HepG2 (cell line): ENCODE data around the gene CKAP2L. TPM values are rescaled to one million over a fixed set of nuclear protein-coding genes. Genes with fewer than 3 reads are reported as not detected.

Experiments
- ATF2 ChIP-seq: sonication (generic); formaldehyde crosslinking; IDR thresholded peaks from 2 replicates; pipeline ENCODE4 v1.4.0; 2020; ENCODE audit warnings: missing genetic modification reagents
- BHLHE40 ChIP-seq: IDR thresholded peaks from 2 replicates; pipeline ENCODE4 v1.6.1; 2011; ENCODE audit warnings: low read length, improper control_type of control experiment
- FOXK2 ChIP-seq: fragments of 450-650 bp; IDR thresholded peaks from 2 replicates; pipeline ENCODE4 v1.6.1; 2016
- FOXO1 ChIP-seq: sonication (generic); formaldehyde crosslinking; IDR thresholded peaks from 2 replicates; pipeline ENCODE4 v1.4.0; 2020; ENCODE audit warnings: missing genetic modification reagents
- MAX ChIP-seq: IDR thresholded peaks from 2 replicates; pipeline ENCODE4 v1.6.1; 2012; ENCODE audit warnings: inconsistent platforms
- MEF2D ChIP-seq: sonication (generic); formaldehyde crosslinking; IDR thresholded peaks from 2 replicates; pipeline ENCODE4 v1.5.1; 2020; ENCODE audit warnings: mild to moderate bottlenecking, missing genetic modification reagents
- MXI1 ChIP-seq: IDR thresholded peaks from 3 replicates; pipeline ENCODE4 v1.6.1; 2012; ENCODE audit warnings: low read depth, low read length, inconsistent platforms, borderline replicate concordance
- MYNN ChIP-seq: sonication (generic); formaldehyde crosslinking; IDR thresholded peaks from 2 replicates; pipeline ENCODE4 v1.4.0; 2020; ENCODE audit warnings: mild to moderate bottlenecking, low read depth, missing genetic modification reagents
- NR2C2 ChIP-seq: sonication (generic); formaldehyde crosslinking; IDR thresholded peaks from 2 replicates; pipeline ENCODE4 v1.4.0; 2020; ENCODE audit warnings: missing genetic modification reagents, mild to moderate bottlenecking, moderate library complexity, borderline replicate concordance
- POGZ ChIP-seq: sonication (generic); formaldehyde crosslinking; IDR thresholded peaks from 2 replicates; pipeline ENCODE4 v1.4.0; 2020; ENCODE audit warnings: mild to moderate bottlenecking, missing genetic modification reagents
- PRDM4 ChIP-seq: sonication (generic); formaldehyde crosslinking; IDR thresholded peaks from 2 replicates; pipeline ENCODE4 v1.9.0; 2021; ENCODE audit warnings: missing genetic modification reagents, borderline replicate concordance
- RARA ChIP-seq: IDR thresholded peaks from 2 replicates; pipeline ENCODE4 v1.6.1; 2016; ENCODE audit warnings: missing genetic modification reagents, missing compliant biosample characterization
- RERE ChIP-seq: IDR thresholded peaks from 2 replicates; pipeline ENCODE4 v1.6.1; 2016; ENCODE audit warnings: low read depth, missing genetic modification reagents, missing compliant biosample characterization
- RFX1 ChIP-seq: fragments of 450-650 bp; IDR thresholded peaks from 2 replicates; pipeline ENCODE4 v1.6.1; 2017
- SOX6 ChIP-seq, 2 experiments: fragments of 450-650 bp in 1 of 2; sonication (generic) in 1 of 2; formaldehyde crosslinking in 1 of 2; IDR thresholded peaks; 2 replicates each; pipeline versions ENCODE4 v1.4.0 to v1.6.1; 2017 to 2020; ENCODE audit warnings: antibody characterized with exemption in 1 of 2, mild to moderate bottlenecking in 1 of 2, missing genetic modification reagents in 1 of 2
- STAG1 ChIP-seq: sonication (generic); formaldehyde crosslinking; IDR thresholded peaks from 2 replicates; pipeline ENCODE4 v1.4.0; 2020; ENCODE audit warnings: missing genetic modification reagents
- YEATS4 ChIP-seq: sonication (generic); formaldehyde crosslinking; IDR thresholded peaks from 2 replicates; pipeline ENCODE4 v1.4.0; 2020; ENCODE audit warnings: missing genetic modification reagents, borderline replicate concordance
- ZBTB34 ChIP-seq: sonication (generic); formaldehyde crosslinking; IDR thresholded peaks from 2 replicates; pipeline ENCODE4 v1.8.0; 2022; ENCODE audit warnings: mild to moderate bottlenecking, missing genetic modification reagents
- ZNF205 ChIP-seq: IDR thresholded peaks from 2 replicates; pipeline ENCODE4 v1.6.1; 2018; ENCODE audit warnings: missing biosample characterization, missing genetic modification reagents
- ZNF333 ChIP-seq: sonication (generic); formaldehyde crosslinking; IDR thresholded peaks from 2 replicates; pipeline ENCODE4 v1.4.0; 2020; ENCODE audit warnings: mild to moderate bottlenecking, missing genetic modification reagents, borderline replicate concordance
- polyA plus RNA-seq, 8 experiments: library from polyadenylated mRNA; depleted of rRNA in 3 of 8; stranded (reverse) in 7 of 8; unstranded in 1 of 8; fragments of >200 nt; fragmentation: Illumina TruSeq in 4 of 8; extraction: Trizol in 4 of 8; gene quantifications; 2 replicates each; pipeline versions ENCODE4 v1.2.1 to v1.2.3, GENCODE V29; 2011 to 2016; ENCODE audit warnings: low read depth in 4 of 8, missing spikeins in 1 of 8, mixed read lengths in 1 of 8; ENCODE audit not compliant: insufficient read depth in 1 of 8
- total RNA-seq, 5 experiments: library from RNA; depleted of rRNA; stranded (reverse); fragments of >200 nt; fragmentation: Illumina TruSeq; extraction: Trizol; gene quantifications; 2 replicates each; pipeline ENCODE4 v1.2.3, GENCODE V29; 2016; ENCODE audit warnings: low read depth in 1 of 5

The CKAP2L gene
- total and polyA plus RNA-seq, 2 of the 13 experiments (the other 11 are each of a cell fraction or from before 2014, with no cell fraction given): 7.1 to 9.5 TPM

GRCh38 chr2:112692495-112692911 is 71.9 kb downstream of the CKAP2L start (continued):
- TF ChIP-seq ZNF205 (CRISPR knock-in tag) (peak; percentile 87; the same call in 1 of the 2 replicates), NR2C2 (CRISPR knock-in tag) (peak; percentile 69), RFX1 (peak; percentile 60; the same call in 1 of the 2 replicates), MXI1 (peak; percentile 65; the same call in 1 of the 3 replicates), RERE (CRISPR knock-in tag) (peak; percentile 49; the same call in 1 of the 2 replicates), ZBTB34 (CRISPR knock-in tag) (no peak), RARA (CRISPR knock-in tag) (peak; percentile 97), STAG1 (peak; percentile 18; the same call in 1 of the 2 replicates), FOXO1 (CRISPR knock-in tag) (peak; percentile 79), POGZ (CRISPR knock-in tag) (peak; percentile 57; the same call in 1 of the 2 replicates), BHLHE40 (peak; percentile 67), ZNF333 (CRISPR knock-in tag) (no peak), YEATS4 (0 out of 2 replicates have a peak, but pooled peaks have one; percentile 26), MAX (peak; percentile 63), MEF2D (CRISPR knock-in tag) (peak; percentile 31; the same call in 1 of the 2 replicates), FOXK2 (peak; percentile 71), ATF2 (CRISPR knock-in tag) (peak; percentile 75), SOX6 (IDR thresholded peaks at IDR 0.05) (no peak), SOX6 (CRISPR knock-in tag; IDR thresholded peaks at IDR 0.05) (peak; percentile 77; the same call in 1 of the 2 replicates), PRDM4 (CRISPR knock-in tag) (no peak), MYNN (CRISPR knock-in tag) (no peak)
